CD1c-positive myeloid dendritic cell (primary cell): ENCODE measurements around the gene PDYN.
"Not testable (repeated sequence)": the region's sequence is repeated elsewhere in the genome, so short reads cannot be mapped to it uniquely, and the experiment has no call there.

Source experiments
- DNase-seq: peaks from one replicate; pipeline ENCODE4 v3.0.0-alpha.2; 2016; ENCODE audit errors: extremely low spot score

The PDYN gene

GRCh38 chr20:1993986-1994385 is at the start of gene PDYN:
Gene PDYN, minus strand, starts transcription at chr20:1994058. Its CDS starts 10,974 bp downstream, at chr20:1983084.
- no peak for DNase-seq

DNA sequence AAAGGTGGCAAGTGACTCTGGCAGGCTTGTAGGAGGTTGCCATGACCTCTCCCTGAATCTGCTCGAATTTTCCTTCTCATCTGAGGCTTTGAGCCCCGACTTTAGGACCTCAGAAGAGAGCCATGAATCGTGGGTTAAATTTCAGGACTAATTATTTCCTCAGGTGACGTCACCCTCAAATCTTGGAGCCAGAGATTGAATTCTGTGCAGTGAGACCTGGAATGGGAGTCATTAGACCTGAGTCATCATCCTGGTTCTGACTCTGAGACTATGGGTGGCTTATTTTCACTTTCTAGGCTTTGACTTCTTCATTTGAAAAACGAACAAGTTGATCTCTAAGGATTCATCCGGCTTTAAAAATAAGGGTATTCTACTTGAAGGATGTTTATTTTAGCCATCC is 48.5 kb upstream of the PDYN start:
- no peak for DNase-seq

- DNase-seq, result no peak
These were observed 44.3 kb upstream of the PDYN start for GRCh38 chr20:2038161-2038560.

DNA sequence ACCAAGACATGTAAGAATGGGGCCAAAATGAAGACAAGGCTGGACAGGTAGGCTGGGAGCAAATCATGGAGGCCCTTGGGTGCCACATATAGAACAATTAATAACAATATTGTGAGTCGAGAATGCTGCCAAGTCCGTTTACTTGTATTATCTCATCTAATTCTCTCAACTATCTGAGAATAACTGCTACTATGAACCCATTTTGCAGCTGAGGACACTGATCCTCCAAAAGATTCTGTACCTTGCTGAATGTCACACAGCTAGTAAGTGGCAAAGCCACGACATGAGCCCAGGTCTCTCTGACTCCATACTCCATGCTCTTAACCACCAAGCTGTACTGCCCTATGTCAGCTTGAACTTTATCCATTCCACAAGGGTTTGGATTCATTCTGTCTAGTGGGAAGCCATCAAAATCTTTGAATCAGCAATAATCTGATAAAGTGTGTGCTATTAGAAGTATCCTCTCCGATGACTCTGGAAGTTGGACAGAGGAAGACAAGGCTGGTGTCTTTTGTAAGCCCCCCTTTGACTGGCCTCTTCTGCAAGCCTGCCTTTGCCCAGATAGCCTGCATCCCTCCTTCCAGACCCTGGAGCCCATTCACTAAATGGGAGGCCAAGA is 43.5 kb upstream of the PDYN start:
- DNase-seq, result no peak

GRCh38 chr20:2036357-2036756 is 42.5 kb upstream of the PDYN start:
- not testable (repeated sequence) for DNase-seq

DNA sequence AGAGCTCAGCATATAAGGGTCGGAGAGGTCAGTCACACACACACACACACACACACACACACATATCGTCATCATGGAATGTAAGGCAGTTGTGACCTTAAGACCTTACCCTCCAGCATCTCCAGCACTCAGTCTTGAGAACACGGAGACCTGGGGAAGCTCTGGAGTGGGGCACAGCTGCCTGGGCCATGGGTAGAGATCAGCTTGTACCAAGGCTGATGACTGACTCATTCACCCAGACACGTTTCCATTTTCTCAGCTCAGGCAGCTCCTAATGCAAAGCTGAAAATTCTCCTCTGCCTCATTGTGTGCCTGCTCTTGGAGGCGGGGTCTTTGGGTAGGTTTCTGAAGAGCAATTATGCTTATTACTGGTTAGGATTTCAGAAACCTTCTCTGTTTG is 38.3 kb upstream of the PDYN start:
- no peak for DNase-seq

DNA sequence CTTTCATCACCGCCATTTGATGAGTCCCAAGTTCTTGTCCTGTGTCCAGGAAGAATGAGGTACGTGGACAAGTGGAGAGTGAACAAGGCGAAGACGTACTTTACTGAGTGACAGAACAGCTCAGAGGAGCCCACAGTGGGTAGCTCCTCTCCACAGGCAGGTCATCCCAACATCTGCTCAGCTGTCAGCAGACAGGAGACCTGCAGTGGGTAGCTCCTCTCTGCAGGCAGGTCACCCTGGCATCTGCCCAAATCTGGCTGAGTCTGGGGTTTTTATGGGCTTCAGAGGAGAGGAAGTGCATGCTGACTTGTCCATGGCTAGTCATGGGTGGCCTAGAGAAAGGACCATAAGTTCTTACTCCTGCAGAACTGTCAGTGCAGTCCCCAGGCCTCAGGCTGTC is 32.7 kb upstream of the PDYN start:
- DNase-seq, result no peak

GRCh38 chr20:2026004-2026403 is 32.1 kb upstream of the PDYN start:
- DNase-seq, result no peak

- DNase-seq, result no peak
These were observed 29.3 kb upstream of the PDYN start for GRCh38 chr20:2023151-2023550.

GRCh38 chr20:2022163-2022562 is 28.3 kb upstream of the PDYN start:
- no peak for DNase-seq

DNA sequence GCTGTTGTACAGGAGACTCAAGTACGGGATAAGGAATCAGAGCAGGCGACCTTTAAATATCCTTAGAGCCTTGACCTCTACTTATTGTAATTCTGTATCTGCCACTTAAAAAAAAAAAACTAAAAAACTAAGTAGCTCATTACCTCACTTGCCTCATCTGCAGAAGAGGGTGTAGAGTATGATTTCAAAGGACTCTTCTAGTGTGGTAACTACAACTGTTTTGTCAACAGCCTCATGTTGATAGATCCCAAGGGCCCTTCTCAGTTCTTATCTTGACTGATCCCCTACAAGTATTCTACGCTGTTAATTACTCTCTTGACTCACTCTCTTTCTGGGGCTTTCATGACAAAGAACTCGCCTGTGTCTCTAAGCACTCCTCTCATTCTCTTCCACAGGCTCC is 16.7 kb upstream of the PDYN start:
- no peak for DNase-seq

DNA sequence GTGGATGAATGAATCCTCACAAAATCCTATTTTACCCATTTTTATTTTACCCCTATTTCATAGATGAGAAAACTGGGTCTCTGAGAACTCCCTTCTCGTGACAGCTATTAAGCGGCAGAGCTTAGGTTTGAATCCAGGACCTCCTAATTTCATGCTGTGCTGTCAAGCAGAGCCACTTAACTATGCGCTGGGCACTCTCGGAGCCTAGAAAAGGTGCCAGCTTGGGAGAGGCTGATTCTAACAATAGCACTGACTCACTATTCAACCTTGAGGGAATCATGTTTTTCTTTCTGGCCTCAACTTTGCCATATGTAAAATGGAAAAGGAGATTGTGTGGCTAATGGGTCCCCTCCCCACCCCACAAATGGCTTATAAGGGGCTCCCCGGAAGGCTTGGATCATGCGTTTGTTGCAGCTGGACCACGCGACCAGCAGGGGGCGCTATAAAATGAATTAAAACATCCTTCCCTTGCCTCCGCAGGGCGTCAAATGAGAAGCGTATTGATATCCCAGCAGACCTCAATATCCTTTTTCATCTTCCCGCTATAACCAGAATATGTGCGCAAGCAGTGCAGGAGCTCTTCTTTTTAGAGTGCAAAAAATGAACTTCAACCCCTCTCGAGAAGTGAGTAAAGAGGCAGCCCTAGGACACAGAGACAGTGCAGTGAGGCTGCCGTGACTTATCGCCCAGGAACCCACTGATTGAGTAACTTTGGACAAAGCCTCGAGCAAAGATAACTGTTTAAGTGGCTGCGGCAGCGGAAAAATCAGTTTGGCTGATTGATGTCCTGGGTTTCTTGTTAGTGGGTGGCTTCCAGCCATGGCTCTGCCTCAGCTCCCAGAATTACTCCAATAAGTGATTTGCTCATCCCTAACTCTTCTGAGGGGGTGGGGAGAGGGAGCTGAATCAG is 12.8 kb upstream of the PDYN start:
- peak; percentile 57 for DNase-seq

DNA sequence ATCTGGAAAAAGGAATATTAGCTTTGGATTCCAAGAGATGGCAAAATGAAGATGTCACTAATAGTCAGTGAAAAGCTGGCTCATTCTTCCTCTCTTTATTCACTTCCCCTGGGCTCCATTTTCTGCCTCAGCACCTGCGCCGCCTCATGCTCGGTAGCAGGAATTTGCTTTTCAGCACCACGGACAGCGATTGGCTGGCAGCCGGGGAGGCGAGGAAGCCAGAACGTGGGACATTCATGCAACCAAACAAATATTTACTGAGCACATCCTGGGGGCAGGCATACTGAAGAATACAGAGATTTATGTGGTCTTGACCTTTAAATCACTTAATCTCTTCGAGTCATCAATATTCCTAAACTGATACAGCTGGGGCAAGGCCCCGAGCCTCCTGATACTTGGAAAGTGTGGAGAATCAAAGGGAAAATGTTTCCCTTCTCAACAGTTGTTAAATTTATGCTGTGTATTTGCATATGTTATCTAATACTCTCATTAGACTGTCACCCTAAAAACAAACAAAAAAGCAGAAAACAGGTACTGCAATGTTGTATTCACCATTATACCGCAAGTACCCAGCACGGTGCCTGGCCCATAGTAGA is 12.1 kb upstream of the PDYN start:
- peak; percentile 70 for DNase-seq

- peak; percentile 18 for DNase-seq
These were observed 11.5 kb upstream of the PDYN start for GRCh38 chr20:2005359-2005758.

DNA sequence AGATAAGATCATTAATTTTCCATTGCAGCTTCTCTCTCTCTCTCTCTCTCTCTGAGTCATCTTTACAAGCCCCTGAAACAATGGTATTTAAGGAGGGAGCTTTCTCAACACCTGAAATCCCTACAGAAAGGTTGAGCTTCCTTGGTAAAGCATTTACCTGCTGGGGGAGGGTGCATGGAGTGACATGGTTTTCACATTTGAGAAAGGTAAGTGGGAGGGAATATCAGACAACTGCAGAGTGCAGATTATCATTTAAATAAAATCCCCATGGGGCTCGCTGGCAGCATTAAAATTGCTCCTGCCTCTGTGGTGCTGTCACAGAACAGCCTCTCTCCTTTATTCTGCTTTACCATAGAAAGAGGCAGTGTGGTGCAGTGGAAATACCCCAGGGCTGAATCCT is 10.3 kb upstream of the PDYN start:
- no peak for DNase-seq

- DNase-seq, result no peak
These were observed 8.5 kb upstream of the PDYN start for GRCh38 chr20:2002365-2002764.

- DNase-seq, result no peak
These were observed 7.3 kb upstream of the PDYN start for GRCh38 chr20:2001119-2001518.

DNA sequence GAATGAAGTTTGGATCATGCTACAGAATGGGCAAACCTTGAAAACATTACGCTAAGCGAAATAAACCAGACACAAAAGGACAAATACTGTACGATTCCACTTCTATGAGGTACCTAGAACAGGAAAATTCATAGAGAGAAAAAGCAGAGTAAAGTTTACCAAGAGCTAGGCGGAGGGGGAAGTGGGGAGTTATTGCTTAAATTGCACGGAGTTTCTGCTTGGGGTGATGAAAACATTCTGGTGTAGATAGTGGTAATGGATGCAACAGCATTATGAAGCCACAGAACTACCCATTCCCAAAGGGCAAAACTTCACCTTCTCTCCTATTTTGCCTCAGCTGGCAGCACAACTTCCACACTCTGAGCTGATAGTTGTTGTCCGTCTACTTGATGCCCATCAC is 6.4 kb upstream of the PDYN start:
- no peak for DNase-seq

DNA sequence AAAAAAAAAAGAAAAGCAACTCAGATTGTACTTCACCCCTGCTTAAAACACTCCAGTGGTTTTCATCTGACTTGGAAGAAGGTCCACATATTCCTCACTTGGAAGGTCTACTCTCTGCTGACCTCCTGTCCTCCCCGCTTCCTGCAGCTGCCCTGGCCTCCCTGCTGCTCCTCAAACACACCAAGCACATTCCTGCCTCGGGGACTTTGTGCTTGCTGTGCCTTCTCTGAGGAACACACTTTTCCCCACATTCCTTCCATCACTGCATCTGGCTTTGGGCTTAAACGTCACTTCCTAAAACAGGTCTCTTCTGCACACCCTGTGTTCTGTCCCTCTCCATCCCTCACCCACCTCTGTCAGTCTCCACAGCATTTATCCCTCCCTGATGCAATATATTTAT is 4.9 kb upstream of the PDYN start:
- no peak for DNase-seq

- no peak for DNase-seq
These were observed 4.3 kb upstream of the PDYN start for GRCh38 chr20:1998193-1998520.

GRCh38 chr20:1997483-1998192 is 3.8 kb upstream of the PDYN start:
- no peak for DNase-seq

GRCh38 chr20:1995531-1996310 is 1.9 kb upstream of the PDYN start:
- DNase-seq, result no peak
